HG02571 (cell line): Measurements from ENCODE around the gene REEP1.

Source experiments
- ATAC-seq: cut with Tn5 transposase; IDR thresholded peaks from one replicate; pipeline ENCODE4 v1.9.1; 2021; ENCODE audit warnings: mild to moderate bottlenecking, moderate library complexity; ENCODE audit not compliant: unreplicated experiment

The REEP1 gene

GRCh38 chr2:86337244-86337835 lies at the start of gene REEP1:
TSS of gene REEP1 (minus strand) at chr2:86337626. CDS start at chr2:86337510, 116 bp downstream.
- no peak for ATAC-seq

- ATAC-seq: no peak
These were observed 46.4 kb upstream of the REEP1 start for GRCh38 chr2:86383844-86384243.

GRCh38 chr2:86382698-86383097 lies 45.3 kb upstream of the REEP1 start:
- ATAC-seq: no peak

GRCh38 chr2:86382108-86382507 lies 44.7 kb upstream of the REEP1 start:
- no peak for ATAC-seq

GRCh38 chr2:86378469-86378868 lies 41.0 kb upstream of the REEP1 start:
- ATAC-seq: no peak

GRCh38 chr2:86375623-86376022 lies 38.2 kb upstream of the REEP1 start:
- ATAC-seq: no peak

GRCh38 chr2:86372641-86373502 lies 35.4 kb upstream of the REEP1 start:
- ATAC-seq: no peak

- no peak for ATAC-seq
These were observed 34.7 kb upstream of the REEP1 start for GRCh38 chr2:86372133-86372532.

- ATAC-seq: no peak
These were observed 34.1 kb upstream of the REEP1 start for GRCh38 chr2:86371527-86371926.

- ATAC-seq: no peak
These were observed 33.2 kb upstream of the REEP1 start for GRCh38 chr2:86370579-86370978.

GRCh38 chr2:86368161-86368824 lies 30.9 kb upstream of the REEP1 start:
- no peak for ATAC-seq

- ATAC-seq: no peak
These were observed 30.0 kb upstream of the REEP1 start for GRCh38 chr2:86367499-86367777.

- ATAC-seq: no peak
These were observed 29.4 kb upstream of the REEP1 start for GRCh38 chr2:86366651-86367498.

- ATAC-seq: no peak
These were observed 27.5 kb upstream of the REEP1 start for GRCh38 chr2:86364894-86365293.

GRCh38 chr2:86360776-86361175 lies 23.4 kb upstream of the REEP1 start:
- ATAC-seq: no peak

- no peak for ATAC-seq
These were observed 21.5 kb upstream of the REEP1 start for GRCh38 chr2:86358957-86359356.

- no peak for ATAC-seq
These were observed 20.1 kb upstream of the REEP1 start for GRCh38 chr2:86357392-86357963.

- ATAC-seq: no peak
These were observed 15.3 kb upstream of the REEP1 start for GRCh38 chr2:86352727-86353221.

GRCh38 chr2:86352137-86352726 lies 14.8 kb upstream of the REEP1 start:
- ATAC-seq: no peak

GRCh38 chr2:86350751-86351150 lies 13.3 kb upstream of the REEP1 start:
- no peak for ATAC-seq
